Fibroblast of pulmonary artery (primary cell): ENCODE measurements around the gene DDX47.
"Not testable (repeated sequence)": the region's sequence is repeated elsewhere in the genome, so short reads cannot be mapped to it uniquely, and the experiment has no call there.

Source experiments
- DNase-seq: peaks from one replicate; pipeline ENCODE4 v3.0.0-alpha.2; 2010; ENCODE audit warnings: low read depth
- H3K4me3 ChIP-seq: replicated peaks from 2 replicates; pipeline ENCODE4 v1.5.1; 2011; ENCODE audit warnings: low read depth, mild to moderate bottlenecking, control low read depth, low read length, moderate library complexity
- CTCF ChIP-seq: IDR thresholded peaks from 2 replicates; pipeline ENCODE4 v1.5.1; 2011; ENCODE audit warnings: mild to moderate bottlenecking, control low read depth, low read length, inconsistent platforms; ENCODE audit errors: missing control alignments

Gene DDX47

DNA sequence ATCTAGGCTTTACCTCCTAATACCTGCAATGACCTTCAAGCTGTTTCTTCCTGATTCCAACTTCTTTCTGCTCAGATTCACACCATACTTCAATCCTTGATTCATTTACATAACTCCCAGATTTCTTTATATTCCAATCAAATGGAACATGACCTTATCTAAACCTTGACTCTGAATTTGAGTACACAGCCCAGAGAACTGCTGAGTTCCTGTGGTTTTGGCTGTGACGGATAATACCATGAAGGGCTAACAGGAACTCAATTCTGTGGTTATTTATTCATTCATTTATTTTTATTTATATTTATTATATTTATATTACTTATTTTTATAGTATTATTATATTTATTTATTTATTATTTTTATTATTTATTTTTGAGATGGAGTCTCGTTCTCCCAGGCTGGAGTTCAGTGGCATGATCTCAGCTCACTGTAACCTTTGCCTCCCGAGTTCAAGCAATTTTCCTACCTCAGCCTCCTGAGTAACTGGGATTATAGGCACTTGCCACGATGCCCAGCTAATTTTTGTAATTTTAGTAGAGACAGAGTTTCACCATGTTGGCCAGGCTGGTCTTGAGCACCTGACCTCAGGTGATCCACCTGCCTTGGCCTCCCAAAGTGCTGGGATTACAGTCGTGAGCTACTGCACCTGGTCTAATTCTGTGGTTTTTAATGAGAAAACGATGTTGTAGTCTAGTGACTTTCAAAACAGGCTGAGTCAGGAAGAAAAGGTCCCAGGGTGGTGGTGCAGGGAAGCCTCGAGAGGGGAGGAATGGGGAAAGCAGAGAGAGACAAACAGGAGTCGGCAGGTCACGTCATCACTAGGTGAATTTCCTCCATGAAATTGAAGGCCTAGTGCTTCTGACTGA, 16.0 kb upstream of the DDX47 start:
- H3K4me3 ChIP-seq = no peak overlapping the region

DNA sequence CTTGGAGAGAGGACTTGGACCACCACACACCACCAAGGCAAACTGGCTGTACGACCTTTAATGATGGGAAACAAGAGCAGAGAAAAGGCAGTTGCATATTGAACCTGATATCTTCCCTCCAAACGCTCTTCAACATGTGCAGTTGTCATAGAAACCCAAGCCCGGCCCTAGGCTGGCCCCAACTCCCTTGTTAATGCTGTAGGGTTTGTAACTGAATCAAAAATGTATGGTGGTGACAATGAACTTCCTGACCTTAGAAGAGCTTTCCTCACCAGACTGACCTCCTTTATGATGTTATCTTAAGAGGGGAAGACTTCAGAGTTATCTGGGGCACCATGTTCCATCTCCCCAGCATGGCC, 15.4 kb upstream of the DDX47 start:
- no peak for TF ChIP-seq CTCF
- H3K4me3 ChIP-seq = no peak overlapping the region
- no peak for DNase-seq

More for the DNA sequence above, 16.0 kb upstream of the DDX47 start:
- no peak for TF ChIP-seq CTCF
- DNase-seq = no peak

- no peak for TF ChIP-seq CTCF
Measured at GRCh38 chr12:12798480-12798879, 14.7 kb upstream of the DDX47 start.

GRCh38 chr12:12799163-12799920, 13.8 kb upstream of the DDX47 start:
- TF ChIP-seq CTCF = no peak
- H3K4me3 ChIP-seq = no peak overlapping the region
- no peak for DNase-seq

More at GRCh38 chr12:12798480-12798879, 14.7 kb upstream of the DDX47 start:
- DNase-seq = no peak
- H3K4me3 ChIP-seq = no peak overlapping the region

DNA sequence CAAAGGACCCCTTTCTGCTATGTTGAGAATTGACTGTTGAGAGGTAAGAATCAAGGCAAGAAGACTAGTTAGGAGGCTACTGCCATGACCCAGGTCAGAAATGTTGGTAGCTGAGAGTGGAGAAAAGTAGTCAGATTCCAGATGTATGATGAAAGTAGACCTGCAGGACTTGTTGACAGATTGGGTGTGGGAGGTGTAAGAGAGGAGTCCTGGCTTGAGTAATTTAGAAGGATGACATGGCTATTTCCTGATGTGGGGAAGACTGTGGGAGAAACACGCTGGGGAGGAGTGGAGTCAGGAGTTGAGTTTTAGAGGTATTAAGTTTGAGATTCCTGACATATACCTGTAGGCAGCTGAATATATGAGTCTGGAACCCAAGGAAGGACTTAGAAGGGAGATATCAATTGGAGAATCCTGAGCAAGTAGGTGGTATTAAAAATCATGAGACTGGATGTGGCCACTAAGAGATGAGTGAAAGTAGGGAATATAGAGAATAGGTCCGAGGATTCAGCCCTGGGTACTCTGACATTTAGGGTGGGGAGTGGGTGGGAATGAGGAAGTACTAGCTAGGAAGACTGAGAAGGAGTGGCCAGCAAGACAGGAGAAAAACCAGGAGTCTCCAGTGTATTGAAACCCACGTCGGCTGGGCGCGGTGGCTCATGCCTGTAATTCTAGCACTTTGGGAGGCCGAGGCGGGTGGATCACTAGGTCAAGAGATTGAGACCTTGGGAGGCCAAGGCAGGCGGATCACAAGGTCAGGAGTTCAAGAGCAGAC, 12.6 kb upstream of the DDX47 start:
- peak; percentile 77 for DNase-seq
- TF ChIP-seq CTCF = no peak
- H3K4me3 ChIP-seq = no peak overlapping the region

DNA sequence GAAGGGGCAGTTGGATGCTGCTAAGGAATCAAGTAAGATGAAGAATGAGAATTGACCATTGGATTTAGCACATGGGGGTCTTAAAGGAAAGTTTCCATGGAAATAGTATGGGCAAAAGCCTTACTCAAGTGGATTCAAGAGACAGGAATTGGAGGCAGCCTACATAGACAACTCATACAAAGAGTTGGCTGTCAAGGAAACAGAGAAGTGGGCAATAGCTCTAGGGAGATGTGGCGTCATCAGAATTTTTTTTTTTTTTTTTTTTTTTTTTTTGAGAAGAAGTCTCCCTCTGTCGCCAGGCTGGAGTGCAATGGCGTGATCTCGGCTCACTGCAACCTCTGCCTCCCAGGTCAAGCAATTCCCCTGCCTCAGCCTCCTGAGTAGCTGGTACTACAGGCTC, 11.5 kb upstream of the DDX47 start:
- DNase-seq, H3K4me3 ChIP-seq: not testable (repeated sequence)

- DNase-seq = peak; percentile 73
- TF ChIP-seq CTCF = no peak
- no peak overlapping the region for H3K4me3 ChIP-seq
Measured at GRCh38 chr12:12803186-12803585, 10.0 kb upstream of the DDX47 start.
